Erythroblast (primary cell): ENCODE data around the gene FOXL2NB.

Experiments used
- DNase-seq, 2 experiments: peaks; one replicate each; lab custom pipeline; 2025; lab: John Stamatoyannopoulos, UW
- GATA1 ChIP-seq: IDR thresholded peaks from 2 replicates; pipeline ENCODE4 v1.6.1; 2011; ENCODE audit warnings: low read depth, mild to moderate bottlenecking, control low read depth, low read length, moderate library complexity
- POLR2A ChIP-seq: IDR thresholded peaks from 2 replicates; pipeline ENCODE4 v1.6.1; 2011; ENCODE audit warnings: mild to moderate bottlenecking, low read length

Gene FOXL2NB

DNA sequence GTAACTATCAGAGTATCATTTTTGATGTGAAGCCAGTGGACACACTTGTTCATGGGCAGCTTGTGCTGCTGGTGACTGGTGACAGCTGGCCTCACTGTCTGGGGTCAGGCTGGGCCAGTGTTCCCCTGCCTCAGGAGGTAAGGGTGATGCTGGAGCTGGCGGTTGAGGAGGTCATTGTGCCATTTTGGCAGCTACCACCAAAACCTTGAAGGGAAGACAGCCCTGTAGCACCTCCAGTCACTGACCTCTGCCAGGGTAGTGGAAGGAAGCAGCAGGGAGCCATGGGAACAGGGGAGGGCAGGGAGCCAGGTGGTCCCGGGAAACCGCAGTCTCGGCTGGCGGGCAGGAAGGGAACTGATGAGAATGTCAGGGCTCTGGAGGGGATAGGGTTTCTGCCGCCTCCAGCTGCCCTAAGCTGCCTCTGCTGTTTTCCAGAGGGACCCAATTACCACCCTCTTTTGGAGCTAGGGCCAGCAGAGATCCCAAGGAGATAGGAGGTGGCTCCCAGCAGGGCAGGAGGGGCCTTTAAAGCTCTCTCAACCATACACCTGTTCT, 24.8 kb downstream of the FOXL2NB start:
- TF ChIP-seq POLR2A (no peak), GATA1 (no peak)
- no peak for DNase-seq

DNA sequence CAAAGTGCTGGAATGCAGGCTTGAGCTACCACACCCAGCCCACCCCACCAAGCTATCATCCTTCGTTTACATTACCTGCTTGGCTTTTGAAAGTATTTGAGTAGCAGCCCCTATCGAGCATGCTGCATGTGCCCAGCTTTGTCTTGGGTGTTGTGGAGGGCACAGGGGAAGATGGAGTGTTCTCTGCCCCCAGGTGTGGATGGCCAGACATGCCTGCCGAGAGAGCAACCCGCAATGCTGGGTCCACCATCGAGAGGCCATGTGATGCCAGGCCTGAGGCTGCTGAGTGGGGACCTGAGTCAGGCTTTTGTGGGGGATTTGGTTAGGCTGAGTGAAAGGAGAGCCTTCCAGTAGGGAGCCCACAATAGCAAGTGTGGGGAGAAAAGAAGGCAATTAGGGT, 25.9 kb downstream of the FOXL2NB start:
- TF ChIP-seq GATA1 (no peak), POLR2A (no peak)
- DNase-seq = no peak

DNA sequence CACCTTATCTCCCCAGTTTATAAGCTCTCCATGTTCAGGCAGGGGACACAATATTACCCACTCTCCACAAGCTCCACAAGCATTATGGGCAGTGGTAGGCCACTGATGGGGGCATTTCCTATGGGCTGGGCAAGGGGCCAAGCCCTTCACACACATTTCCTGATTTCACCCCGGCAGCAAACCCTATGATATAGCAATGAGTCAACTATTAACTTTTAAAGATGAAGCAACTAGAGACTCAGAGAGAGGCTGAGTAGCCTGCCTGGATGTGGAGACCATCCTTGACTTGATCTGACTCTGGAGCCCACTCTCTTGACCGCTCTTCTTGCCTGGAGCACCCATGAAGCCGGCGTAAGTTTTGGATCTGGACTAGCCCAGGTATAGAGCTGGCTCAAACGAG, 27.4 kb downstream of the FOXL2NB start:
- no peak for DNase-seq
- TF ChIP-seq GATA1 (no peak), POLR2A (no peak)

DNA sequence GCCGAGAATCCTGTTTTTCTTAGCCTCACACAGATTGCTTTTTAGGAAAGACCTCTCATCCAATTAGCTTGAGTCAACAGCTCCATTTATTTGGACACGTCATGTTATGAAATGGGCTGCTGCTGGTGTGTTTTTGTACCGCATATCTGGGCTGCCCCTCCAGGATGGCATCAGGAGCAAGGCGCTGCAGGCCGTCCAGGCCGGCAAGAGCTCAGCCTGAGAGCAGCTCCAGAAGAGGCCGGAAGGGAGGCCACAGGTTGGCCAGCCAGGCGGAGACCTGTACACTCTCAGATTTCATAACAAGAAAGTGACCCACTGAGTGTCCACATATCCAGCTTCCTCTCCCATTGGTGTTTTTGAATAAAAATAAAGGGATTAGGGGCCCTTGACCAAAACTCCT, 28.3 kb downstream of the FOXL2NB start:
- TF ChIP-seq POLR2A (no peak), GATA1 (no peak)
- no peak for DNase-seq

DNA sequence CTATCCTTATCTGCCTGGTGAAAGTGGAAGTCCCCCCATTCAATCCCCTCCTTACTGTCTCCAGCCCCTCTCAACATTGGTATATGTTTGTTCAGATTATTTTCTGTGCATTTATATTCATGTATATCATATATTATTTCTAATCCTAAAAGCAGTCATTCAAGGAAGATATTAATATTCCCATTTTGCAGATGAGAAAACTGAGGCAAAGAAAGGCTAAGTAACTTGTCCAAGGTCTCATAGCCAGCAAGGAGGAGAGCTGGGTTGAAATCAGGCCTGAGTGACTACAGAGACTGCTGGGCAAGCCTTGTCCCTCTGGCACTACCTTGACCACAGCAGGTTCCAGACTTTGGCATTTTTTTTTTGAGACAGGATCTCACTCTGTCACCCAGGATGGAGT, 29.0 kb downstream of the FOXL2NB start:
- TF ChIP-seq GATA1 (no peak), POLR2A (no peak)
- no peak for DNase-seq

DNA sequence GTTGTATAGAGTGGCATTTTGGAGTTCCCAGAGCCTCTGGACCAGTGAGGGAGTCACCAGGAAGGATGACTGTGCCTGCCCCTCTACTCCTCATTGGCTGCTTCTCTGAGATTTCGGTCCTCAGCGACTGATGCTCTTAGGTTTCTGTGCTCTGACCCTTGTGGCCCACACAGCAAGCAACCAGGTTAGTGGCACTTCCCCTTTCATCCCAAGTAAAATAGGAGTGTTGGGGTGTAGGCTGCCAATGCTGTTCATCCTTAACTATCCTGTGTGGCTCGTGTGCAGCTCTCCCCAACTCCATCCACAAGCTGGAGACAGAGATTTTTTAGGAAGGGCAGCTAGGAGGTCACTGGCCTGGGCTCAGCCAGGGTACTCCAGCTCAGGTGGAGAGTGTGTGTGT, 37.8 kb downstream of the FOXL2NB start:
- TF ChIP-seq GATA1 (no peak), POLR2A (no peak)
- DNase-seq = no peak

DNA sequence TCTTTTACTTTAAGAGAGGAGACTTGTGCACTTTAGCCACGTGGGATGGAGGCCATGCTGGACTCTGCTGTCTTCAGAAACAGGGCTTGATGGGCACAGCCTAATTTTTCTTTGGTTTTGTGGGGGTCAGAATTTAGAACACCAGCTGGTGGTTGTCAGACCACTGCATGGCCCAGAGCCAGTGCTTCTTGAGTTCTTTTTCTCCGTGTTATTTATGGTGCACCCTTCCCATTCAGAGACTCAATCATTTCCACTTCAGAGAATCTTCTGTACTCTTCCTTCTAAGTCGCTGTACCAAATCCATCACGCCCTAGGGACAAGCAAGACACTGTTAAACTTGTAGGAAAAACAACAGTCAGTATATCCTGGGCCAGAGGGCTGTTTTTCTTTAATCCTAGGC, 38.9 kb downstream of the FOXL2NB start:
- no peak for DNase-seq
- TF ChIP-seq GATA1 (no peak), POLR2A (no peak)

DNA sequence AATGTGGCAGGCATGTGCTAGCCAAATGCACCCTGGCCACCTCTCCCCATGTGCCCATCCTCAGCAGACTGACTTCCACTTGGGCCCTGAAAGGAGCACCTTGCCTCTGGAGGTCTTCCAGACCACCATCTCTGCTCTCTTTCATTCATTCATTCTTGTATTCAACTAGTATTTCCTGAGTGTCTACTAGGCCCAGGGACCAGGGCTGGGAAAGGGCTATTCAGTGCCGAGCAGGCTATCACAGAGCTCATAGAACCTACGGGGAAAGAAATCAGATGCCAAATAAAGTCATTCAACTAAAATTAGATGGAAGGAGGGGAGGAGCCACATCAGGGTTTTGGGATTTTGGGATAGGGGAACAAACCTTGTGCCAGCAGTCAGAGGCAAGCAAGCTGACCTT, 40.2 kb downstream of the FOXL2NB start:
- TF ChIP-seq GATA1 (no peak), POLR2A (no peak)
- DNase-seq = no peak

DNA sequence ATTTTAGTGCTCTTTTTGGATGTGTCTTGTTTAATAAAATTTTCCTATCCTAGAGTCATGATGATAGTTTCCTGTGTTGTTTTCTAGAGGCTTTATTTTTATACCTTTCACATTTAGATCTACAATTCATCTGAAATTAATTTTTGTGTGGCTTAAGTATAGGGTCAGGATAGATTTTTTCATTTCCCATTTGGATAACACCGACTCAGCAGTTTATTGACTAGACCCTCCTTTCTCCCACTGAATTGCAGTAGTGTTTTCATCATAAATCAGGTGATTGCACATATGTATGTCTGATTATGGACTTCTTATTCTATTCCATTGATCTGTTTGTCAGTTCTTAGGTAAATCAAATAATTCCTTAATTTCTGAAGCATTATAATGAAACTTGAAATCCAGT, 48.7 kb downstream of the FOXL2NB start:
- no peak for DNase-seq
- TF ChIP-seq POLR2A (no peak), GATA1 (no peak)
